ENCODE measurements around the gene ACAA2. TPM values are rescaled to one million over a fixed set of nuclear protein-coding genes. Genes with fewer than 3 reads are reported as not detected.

ACAA2 gene
- total and polyA plus RNA-seq, 2 of the 8 experiments (the other 6 are each of a cell fraction or from before 2014, with no cell fraction given): 63.4 to 151 TPM

GRCh38 chr18:49832221-49832647 lies 18.9 kb upstream of the ACAA2 start:
- Histone ChIP-seq H3K4me2 (ENCODE audit: insufficient read depth in 1 of 2, low read depth in 2 of 2, low read length in 2 of 2) (no peak overlapping the region), H2BK5ac (ENCODE audit: low read depth, low read length) (no peak overlapping the region), H3K23ac (ENCODE audit: insufficient read length) (no peak overlapping the region), H3K14ac (ENCODE audit: insufficient read length) (no peak overlapping the region), H3K56ac (replicated peaks; ENCODE audit: insufficient read length, low read depth, low read length) (no peak overlapping the region), H4K20me1 (replicated peaks in 1 of 2; ENCODE audit: control insufficient read depth in 1 of 2, insufficient read depth in 2 of 2, low read length in 2 of 2) (no peaks in the 10 kb centered on the region), H2BK120ac (replicated peaks; ENCODE audit: low read depth, low read length) (no peak overlapping the region), H2AFZ (ENCODE audit: low read length) (no peak overlapping the region), H2AK5ac (ENCODE audit: low read depth, low read length) (no peak overlapping the region), H3K4me3 (ENCODE audit: extremely low read depth in 1 of 4, insufficient read depth in 2 of 4, low read depth in 3 of 4, low read length in 4 of 4) (no peak overlapping the region), H3K79me1 (ENCODE audit: low read depth, low read length) (no peaks in the 10 kb centered on the region), H2BK12ac (ENCODE audit: low read depth, low read length) (no peak overlapping the region), H4K91ac (replicated peaks; ENCODE audit: insufficient read length, low read length) (no peak overlapping the region), H4K8ac (ENCODE audit: extremely low read depth, insufficient read depth, low read length) (no peak overlapping the region), H3K36me3 (ENCODE audit: control insufficient read depth in 2 of 4, insufficient read depth in 4 of 4, low read length in 3 of 4) (peaks cover 0 to 6% (median 1%) of the 10 kb centered on the region in 4 experiments; a peak in 3 of 8 replicates), H3K23me2 (ENCODE audit: low read depth, low read length) (no peaks in the 10 kb centered on the region), H4K5ac (ENCODE audit: insufficient read length, low read depth, low read length) (no peak overlapping the region), H3K9me3 (ENCODE audit: insufficient read depth in 2 of 2, low read depth in 1 of 2, low read length in 1 of 2) (peaks cover 12 to 14% of the 10 kb centered on the region in 2 experiments; a peak in 2 of 4 replicates), H3K9ac (replicated peaks in 1 of 4; ENCODE audit: extremely low read depth in 1 of 4, low read depth in 3 of 4, low read length in 3 of 4) (no peak overlapping the region), H3K79me2 (ENCODE audit: control insufficient read depth in 1 of 2, insufficient read depth in 2 of 2, low read length in 2 of 2) (no peaks in the 10 kb centered on the region), H3K4ac (replicated peaks; ENCODE audit: insufficient read length, low read depth, low read length) (no peak overlapping the region), H3K27me3 (replicated peaks in 1 of 4; ENCODE audit: control insufficient read depth in 3 of 4, extremely low read depth in 1 of 4, insufficient read depth in 3 of 4, low read length in 3 of 4) (no peaks in the 10 kb centered on the region), H3K27ac (ENCODE audit: low read depth, low read length) (no peak overlapping the region), H3K18ac (ENCODE audit: extremely low read depth, low read length) (no peak overlapping the region), H2BK15ac (ENCODE audit: low read length) (no peak overlapping the region), H3K4me1 (replicated peaks in 1 of 4; ENCODE audit: control insufficient read depth in 3 of 4, insufficient read depth in 4 of 4, low read length in 3 of 4) (no peaks in the 10 kb centered on the region), H2BK20ac (ENCODE audit: low read length) (no peak overlapping the region)
- ChIA-PET POLR2A (ENCODE audit: partially characterized antibody) (interaction anchor here (1.3 kb wide), 1 partner anchor 20 kb away, joined by 3 read pairs; no protein-coding TSS in a partner anchor), CTCF (ENCODE audit: partially characterized antibody) (interaction anchor here (1.1 kb wide), 1 partner anchor 30 kb away, joined by 3 read pairs; no protein-coding TSS in a partner anchor)
- 80% methylated on average over 2 of the region's 2 CpGs; no CpG with 5 or more reads in 1 of the 2 experiments for WGBS, 2 experiments (ENCODE audit: extremely low coverage in 1 of 2, insufficient coverage in 1 of 2, insufficient read length in 1 of 2, insufficient replicate concordance in 2 of 2, low coverage in 1 of 2, low lambda C conversion rate in 2 of 2, missing lambda C conversion rate in 1 of 2)
- no peak for FAIRE-seq
- no peak for DNase-seq (ENCODE audit: low read depth in 1 of 2, low spot score in 2 of 2)
- TF ChIP-seq SP4 (IDR thresholded peaks at IDR 0.05; ENCODE audit: low read length) (no peak), BACH1 (IDR thresholded peaks at IDR 0.05; ENCODE audit: low read length) (no peak), KDM4A (IDR thresholded peaks at IDR 0.05; ENCODE audit: low read depth, low read length, severe bottlenecking) (no peak), TCF12 (IDR thresholded peaks at IDR 0.05; ENCODE audit: low read depth, low read length) (no peak), TAF7 (optimal IDR thresholded peaks at IDR 0.05; ENCODE audit: borderline replicate concordance, low read depth, low read length) (no peak), EP300 (IDR thresholded peaks at IDR 0.05; ENCODE audit: borderline replicate concordance in 1 of 2, low read depth in 2 of 2, low read length in 2 of 2) (no peak), MAX (IDR thresholded peaks at IDR 0.05) (no peak), HDAC2 (IDR thresholded peaks at IDR 0.05; ENCODE audit: borderline replicate concordance in 1 of 2, low read depth in 2 of 2, low read length in 2 of 2) (no peak), JUN (IDR thresholded peaks at IDR 0.05; ENCODE audit: low read depth, low read length) (no peak), POLR2A (IDR thresholded peaks at IDR 0.05; ENCODE audit: control extremely low read depth in 1 of 2, low read depth in 2 of 2, low read length in 2 of 2) (no peak), MAFK (IDR thresholded peaks at IDR 0.05; ENCODE audit: low read depth, low read length) (no peak), SP2 (IDR thresholded peaks at IDR 0.05; ENCODE audit: low read length) (no peak)
- TF ChIP-seq, protein P1, sequence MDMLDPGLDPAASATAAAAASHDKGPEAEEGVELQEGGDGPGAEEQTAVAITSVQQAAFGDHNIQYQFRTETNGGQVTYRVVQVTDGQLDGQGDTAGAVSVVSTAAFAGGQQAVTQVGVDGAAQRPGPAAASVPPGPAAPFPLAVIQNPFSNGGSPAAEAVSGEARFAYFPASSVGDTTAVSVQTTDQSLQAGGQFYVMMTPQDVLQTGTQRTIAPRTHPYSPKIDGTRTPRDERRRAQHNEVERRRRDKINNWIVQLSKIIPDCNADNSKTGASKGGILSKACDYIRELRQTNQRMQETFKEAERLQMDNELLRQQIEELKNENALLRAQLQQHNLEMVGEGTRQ (IDR thresholded peaks at IDR 0.05; ENCODE audit: low read length): no peak
